Measurements from ENCODE around the gene VILL.

- no peak for TF ChIP-seq CTCF (IDR thresholded peaks at IDR 0.05)
- no peak for TF ChIP-seq MXI1 (IDR thresholded peaks at IDR 0.05; ENCODE audit: low read depth, low read length)
- TF ChIP-seq POLR2AphosphoS5 (IDR thresholded peaks at IDR 0.05; ENCODE audit: low read depth, low read length) = no peak
- TF ChIP-seq REST (IDR thresholded peaks at IDR 0.05; ENCODE audit: low read depth, low read length) = no peak
Measured at GRCh38 chr3:37956723-37957538, 33.7 kb upstream of the VILL start.

Measured in SK-N-SH (cell line).